OCI-LY3 (cell line): ENCODE results near the gene SMPD2.

ENCODE experiments used
- EZH2phosphoT487 ChIP-seq: fragments of 200-600 bp; shearing (Covaris generic); IDR thresholded peaks from 2 replicates; pipeline ENCODE4 v1.6.1; 2018; ENCODE audit warnings: antibody characterized with exemption, mixed run types, low read depth
- TF ChIP-seq, protein P1 (sequence below): fragments of 200-600, 300-600 bp; sonication (generic); IDR thresholded peaks from 2 replicates; pipeline ENCODE4 v1.5.1; 2014; ENCODE audit warnings: antibody characterized with exemption, low read length, low read depth

DNA sequence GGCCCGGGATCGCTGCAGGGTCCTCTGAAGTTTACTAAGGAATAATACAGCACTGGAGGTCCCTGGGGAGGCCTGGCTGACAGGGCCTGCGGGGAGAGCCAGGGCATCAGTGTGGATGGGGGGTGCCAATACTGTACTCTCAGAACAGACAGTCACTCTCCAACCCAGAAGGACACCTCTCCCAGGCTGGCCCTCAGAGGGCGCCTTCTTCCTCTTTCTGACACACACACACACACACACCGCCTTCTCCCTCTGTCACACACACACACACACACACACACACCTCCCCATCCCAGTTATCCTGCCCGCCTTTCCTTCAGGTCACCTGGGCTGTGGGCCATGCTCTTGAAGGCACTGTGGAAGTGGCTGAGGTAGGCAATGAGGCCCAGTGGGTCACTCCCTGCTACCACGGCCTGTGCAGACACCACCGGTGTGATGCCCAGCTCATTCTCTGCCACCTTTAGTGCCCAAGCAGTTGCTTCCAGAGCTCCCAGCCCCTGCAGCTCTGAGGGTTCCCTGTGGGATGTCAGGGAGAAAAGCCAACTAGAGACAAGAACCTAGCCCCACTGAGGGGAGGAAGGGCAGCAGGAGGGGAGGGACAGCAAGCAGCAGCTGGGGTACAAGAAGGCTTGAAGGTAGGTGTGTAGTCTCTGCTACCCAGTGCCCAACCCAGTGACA, 7.5 kb downstream of the SMPD2 start:
- TF ChIP-seq, protein P1, sequence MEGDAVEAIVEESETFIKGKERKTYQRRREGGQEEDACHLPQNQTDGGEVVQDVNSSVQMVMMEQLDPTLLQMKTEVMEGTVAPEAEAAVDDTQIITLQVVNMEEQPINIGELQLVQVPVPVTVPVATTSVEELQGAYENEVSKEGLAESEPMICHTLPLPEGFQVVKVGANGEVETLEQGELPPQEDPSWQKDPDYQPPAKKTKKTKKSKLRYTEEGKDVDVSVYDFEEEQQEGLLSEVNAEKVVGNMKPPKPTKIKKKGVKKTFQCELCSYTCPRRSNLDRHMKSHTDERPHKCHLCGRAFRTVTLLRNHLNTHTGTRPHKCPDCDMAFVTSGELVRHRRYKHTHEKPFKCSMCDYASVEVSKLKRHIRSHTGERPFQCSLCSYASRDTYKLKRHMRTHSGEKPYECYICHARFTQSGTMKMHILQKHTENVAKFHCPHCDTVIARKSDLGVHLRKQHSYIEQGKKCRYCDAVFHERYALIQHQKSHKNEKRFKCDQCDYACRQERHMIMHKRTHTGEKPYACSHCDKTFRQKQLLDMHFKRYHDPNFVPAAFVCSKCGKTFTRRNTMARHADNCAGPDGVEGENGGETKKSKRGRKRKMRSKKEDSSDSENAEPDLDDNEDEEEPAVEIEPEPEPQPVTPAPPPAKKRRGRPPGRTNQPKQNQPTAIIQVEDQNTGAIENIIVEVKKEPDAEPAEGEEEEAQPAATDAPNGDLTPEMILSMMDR, result no peak; the same call in 1 of the 2 replicates
- TF ChIP-seq EZH2phosphoT487, result no peak
